Upper lobe of left lung (tissue), 6 donors: ENCODE results near the gene KCNH3. TPM values are rescaled to one million over a fixed set of nuclear protein-coding genes. Genes with fewer than 3 reads are reported as not detected.
A peak's percentile ranks its signal among the peaks of the same experiment; 100 is the strongest.

Source experiments
- ATAC-seq, 2 donors: fragments of 200-7000 bp; cut with Tn5 transposase; one replicate each; pipeline ENCODE4 v1.9.1; 2022; ENCODE audit warnings: mild to moderate bottlenecking in 2 of 2, moderate library complexity in 2 of 2; ENCODE audit not compliant: low FRiP score in 2 of 2
- DNase-seq, 2 donors: peaks; one replicate each; pipeline ENCODE4 v3.0.0-alpha.2; 2019 to 2020
- H3K27ac ChIP-seq, 4 donors: fragments of 200-600 bp; sonication (generic); one replicate each; pipeline ENCODE4 v1.5.1; 2016 to 2019
- H3K27me3 ChIP-seq, 4 donors: fragments of 200-600 bp; sonication (generic); one replicate each; pipeline ENCODE4 v1.5.1; 2017 to 2019
- H3K36me3 ChIP-seq, 4 donors: fragments of 200-600 bp; sonication (generic); one replicate each; pipeline ENCODE4 v1.5.1; 2016 to 2019
- H3K4me1 ChIP-seq, 4 donors: fragments of 200-600 bp; sonication (generic); one replicate each; pipeline ENCODE4 v1.5.1; 2018 to 2019
- H3K4me3 ChIP-seq, 4 donors: fragments of 200-600 bp; sonication (generic); one replicate each; pipeline ENCODE4 v1.5.1; 2017 to 2019; ENCODE audit warnings: mild to moderate bottlenecking in 2 of 4, moderate library complexity in 1 of 4
- H3K9me3 ChIP-seq, 4 donors: fragments of 200-600 bp; sonication (generic); one replicate each; pipeline ENCODE4 v1.5.1; 2018 to 2019
- CTCF ChIP-seq, 6 experiments: fragments of 450-650 bp in 4 of 6; fragments of 200-600 bp in 2 of 6; sonication (generic) in 2 of 6; IDR thresholded peaks; one replicate each; pipeline ENCODE4 v1.5.1; 2016 to 2019; ENCODE audit warnings: antibody characterized with exemption in 6 of 6
- EP300 ChIP-seq, 4 donors: sonication (generic); formaldehyde crosslinking; IDR thresholded peaks; one replicate each; pipeline ENCODE4 v1.5.1; 2017; ENCODE audit warnings: antibody characterized with exemption in 4 of 4, control low read depth in 2 of 4
- POLR2A ChIP-seq, 4 donors: fragments of 450-650 bp; IDR thresholded peaks; one replicate each; pipeline ENCODE4 v1.5.1; 2016 to 2017; ENCODE audit warnings: antibody characterized with exemption in 4 of 4, mild to moderate bottlenecking in 2 of 4
- POLR2AphosphoS5 ChIP-seq, 2 donors: sonication (generic); formaldehyde crosslinking; IDR thresholded peaks; one replicate each; pipeline ENCODE4 v1.5.1; 2017; ENCODE audit warnings: antibody characterized with exemption in 2 of 2
- WGBS, 2 donors: methylation state at CpG; one replicate each; pipeline ENCODE4 v1.1.5; 2017 to 2018; 5-methylcytosine and 5-hydroxymethylcytosine counted together
- total RNA-seq, 6 donors: library from RNA; depleted of rRNA in 4 of 6; stranded (reverse); fragments of >200 nt in 4 of 6; gene quantifications; one replicate each; pipeline versions ENCODE4 v1.1.0 to v1.2.1, GENCODE V29; 2016 to 2021
- donor health status: DM: no; HTN: no; CAD: no; lungs with moderate emphysema.
- donor health status: DM: no; HTN: yes; CAD: no; lungs with severe emphysema.

Gene KCNH3
- total RNA-seq, 6 donors from 2014 or later, result 0.37 to 19.9 (median 2.5) TPM

GRCh38 chr12:49515266-49515665 lies 23.6 kb upstream of the KCNH3 start:
- no peak overlapping the region for H3K4me3 ChIP-seq
- WGBS, 2 donors, result 86 to 88% methylated on average over 5 of the region's 5 CpGs
- no peak for ATAC-seq
- H3K9me3 ChIP-seq, result no peaks in the 10 kb centered on the region
- TF ChIP-seq CTCF (IDR thresholded peaks at IDR 0.05), result no peak
- TF ChIP-seq EP300 (IDR thresholded peaks at IDR 0.05), result no peak
- no peak for TF ChIP-seq POLR2AphosphoS5 (IDR thresholded peaks at IDR 0.05)
- TF ChIP-seq POLR2A (IDR thresholded peaks at IDR 0.05), result no peak
- no peaks in the 10 kb centered on the region for H3K4me1 ChIP-seq
- no peak for DNase-seq
- H3K27ac ChIP-seq, result no peak overlapping the region
- H3K27me3 ChIP-seq, result no peaks in the 10 kb centered on the region
- H3K36me3 ChIP-seq, result no peaks in the 10 kb centered on the region

GRCh38 chr12:49518914-49519573 lies 19.8 kb upstream of the KCNH3 start:
- Histone ChIP-seq H3K9me3 (no peaks in the 10 kb centered on the region), H3K27ac (no peak overlapping the region), H3K27me3 (no peaks in the 10 kb centered on the region), H3K4me3 (no peak overlapping the region), H3K36me3 (peaks cover 0 to 10% (median 4%) of the 10 kb centered on the region in 4 donors), H3K4me1 (no peaks in the 10 kb centered on the region)
- WGBS, 2 donors, result 89 to 92% methylated on average over 2 of the region's 2 CpGs
- no peak for DNase-seq
- no peak for TF ChIP-seq POLR2A (IDR thresholded peaks at IDR 0.05)
- TF ChIP-seq POLR2AphosphoS5 (IDR thresholded peaks at IDR 0.05), result no peak
- TF ChIP-seq CTCF (IDR thresholded peaks at IDR 0.05), result no peak
- no peak for TF ChIP-seq EP300 (IDR thresholded peaks at IDR 0.05)
- ATAC-seq, result no peak

GRCh38 chr12:49519574-49519936 lies 19.3 kb upstream of the KCNH3 start:
- Histone ChIP-seq H3K4me1 (no peaks in the 10 kb centered on the region), H3K9me3 (no peaks in the 10 kb centered on the region), H3K27ac (no peak overlapping the region), H3K36me3 (peaks cover 0 to 11% (median 6%) of the 10 kb centered on the region in 4 donors), H3K4me3 (no peak overlapping the region), H3K27me3 (no peaks in the 10 kb centered on the region)
- ATAC-seq (peak in 1 of 2 donors; percentile 34), DNase-seq (no peak)
- 95 to 98% methylated on average over 5 of the region's 5 CpGs for WGBS, 2 donors
- TF ChIP-seq POLR2AphosphoS5 (IDR thresholded peaks at IDR 0.05) (no peak), POLR2A (IDR thresholded peaks at IDR 0.05) (no peak), EP300 (IDR thresholded peaks at IDR 0.05) (no peak), CTCF (IDR thresholded peaks at IDR 0.05) (no peak)

GRCh38 chr12:49521389-49521788 lies 17.4 kb upstream of the KCNH3 start:
- DNase-seq (no peak), ATAC-seq (no peak)
- Histone ChIP-seq H3K4me1 (no peaks in the 10 kb centered on the region), H3K36me3 (peaks cover 0 to 29% (median 21%) of the 10 kb centered on the region in 4 donors), H3K4me3 (no peak overlapping the region), H3K27me3 (no peaks in the 10 kb centered on the region), H3K27ac (no peak overlapping the region), H3K9me3 (no peaks in the 10 kb centered on the region)
- no peak for TF ChIP-seq POLR2AphosphoS5 (IDR thresholded peaks at IDR 0.05)
- TF ChIP-seq POLR2A (IDR thresholded peaks at IDR 0.05), result no peak
- TF ChIP-seq CTCF (IDR thresholded peaks at IDR 0.05), result no peak
- no peak for TF ChIP-seq EP300 (IDR thresholded peaks at IDR 0.05)
- WGBS, 2 donors, result 89 to 91% methylated on average over 4 of the region's 4 CpGs
